Endothelial cell of umbilical vein (primary cell): ENCODE results near the gene MEIS3. TPM values are rescaled to one million over a fixed set of nuclear protein-coding genes. Genes with fewer than 3 reads are reported as not detected.

Experiments
- BruUV-seq: library from RNA; stranded (reverse); fragments of 400-500 nt; replicated peaks from 2 replicates; lab custom pipeline; 2021; lab: Mats Ljungman, UMichigan
- CTCF ChIA-PET: fragments of 300-600, 350-600 bp; sonication (Branson Sonifier 250); formaldehyde crosslinking; loops from one replicate; lab custom pipeline; 2021; ENCODE audit warnings: antibody characterized with exemption, inconsistent platforms; lab: Charles Lee
- POLR2A ChIA-PET: fragments of 300-600, 350-600 bp; sonication (Branson Sonifier 250); formaldehyde crosslinking; loops from one replicate; lab custom pipeline; 2021; ENCODE audit warnings: antibody characterized with exemption, inconsistent platforms; lab: Charles Lee
- DNase-seq: peaks from one replicate; pipeline ENCODE4 v3.0.0-alpha.2; 2011; ENCODE audit warnings: low read depth, low spot score
- FAIRE-seq: peaks from 2 replicates; lab custom pipeline; 2011; peaks lifted over from hg19 to GRCh38; lab: Jason Lieb, UNC
- H2AFZ ChIP-seq: 2 replicates; pipeline ENCODE4 v1.6.0; 2012; ENCODE audit warnings: low read depth, low read length, control low read depth, inconsistent platforms
- H3K27ac ChIP-seq: 2 replicates; pipeline ENCODE4 v1.5.1; 2011; ENCODE audit warnings: low read depth, mild to moderate bottlenecking, control low read depth, low read length, moderate library complexity; ENCODE audit not compliant: insufficient read depth
- H3K27me3 ChIP-seq, 2 experiments: 2 replicates each; pipeline versions ENCODE4 v1.6.0 to v1.6.1; 2011; ENCODE audit warnings: low read length in 2 of 2, mixed read lengths in 1 of 2; ENCODE audit not compliant: control insufficient read depth in 2 of 2, insufficient read depth in 2 of 2
- H3K36me3 ChIP-seq, 2 experiments: 2 replicates in 1 of 2; 3 replicates in 1 of 2; pipeline ENCODE4 v1.5.1; 2011; ENCODE audit warnings: low read length in 2 of 2, mild to moderate bottlenecking in 1 of 2, moderate library complexity in 1 of 2; ENCODE audit not compliant: control insufficient read depth in 2 of 2, insufficient read depth in 2 of 2; ENCODE audit errors: extremely low read depth in 1 of 2
- H3K4me1 ChIP-seq: 3 replicates; pipeline ENCODE4 v1.5.1; 2011; ENCODE audit warnings: mild to moderate bottlenecking, low read length; ENCODE audit not compliant: control insufficient read depth, insufficient read depth; ENCODE audit errors: extremely low read depth
- H3K4me2 ChIP-seq: 2 replicates; pipeline ENCODE4 v1.6.1; 2011; ENCODE audit warnings: low read length, control low read depth, mixed read lengths; ENCODE audit not compliant: insufficient read depth
- H3K4me3 ChIP-seq, 3 experiments: fragments of 200-600 bp in 1 of 3; sonication (generic), shearing (Covaris generic) in 1 of 3; replicated peaks in 1 of 3; 2 replicates each; pipeline ENCODE4 v1.5.1; 2011 to 2016; ENCODE audit warnings: control low read depth in 3 of 3, low read length in 3 of 3, mild to moderate bottlenecking in 2 of 3, inconsistent platforms in 1 of 3, low read depth in 1 of 3, moderate library complexity in 1 of 3; ENCODE audit not compliant: insufficient read depth in 1 of 3
- H3K79me2 ChIP-seq: 2 replicates; pipeline ENCODE4 v1.6.0; 2012; ENCODE audit warnings: low read length, inconsistent platforms; ENCODE audit not compliant: control insufficient read depth, insufficient read depth
- H3K9ac ChIP-seq: replicated peaks from 2 replicates; pipeline ENCODE3; 2011; ENCODE audit warnings: low read length, control low read depth; ENCODE audit not compliant: insufficient read depth; ENCODE audit errors: extremely low read depth
- H3K9me1 ChIP-seq: replicated peaks from 3 replicates; pipeline ENCODE4 v1.6.0; 2011; ENCODE audit warnings: mild to moderate bottlenecking, low read length; ENCODE audit not compliant: control insufficient read depth, insufficient read depth; ENCODE audit errors: extremely low read depth
- H3K9me3 ChIP-seq: replicated peaks from 2 replicates; pipeline ENCODE4 v1.5.1; 2012; ENCODE audit warnings: low read length, inconsistent platforms; ENCODE audit not compliant: control insufficient read depth, insufficient read depth
- H4K20me1 ChIP-seq: replicated peaks from 2 replicates; pipeline ENCODE3; 2011; ENCODE audit warnings: mild to moderate bottlenecking, low read length; ENCODE audit not compliant: control insufficient read depth, insufficient read depth; ENCODE audit errors: extremely low read depth
- EZH2 ChIP-seq: IDR thresholded peaks from 2 replicates; pipeline ENCODE4 v1.6.1; 2012; ENCODE audit warnings: borderline replicate concordance, low read depth, mild to moderate bottlenecking, moderate library complexity, low read length, inconsistent platforms; ENCODE audit not compliant: severe bottlenecking
- FOS ChIP-seq: IDR thresholded peaks from 2 replicates; pipeline ENCODE4 v1.6.1; 2011; ENCODE audit warnings: mild to moderate bottlenecking, low read length, moderate library complexity, borderline replicate concordance; ENCODE audit not compliant: insufficient read depth
- GATA2 ChIP-seq: IDR thresholded peaks from 2 replicates; pipeline ENCODE4 v1.7.0; 2011; ENCODE audit warnings: low read depth, mild to moderate bottlenecking, moderate library complexity, mixed read lengths, low read length; ENCODE audit not compliant: insufficient read length, insufficient read depth
- JUN ChIP-seq: IDR thresholded peaks from 2 replicates; pipeline ENCODE4 v1.6.1; 2011; ENCODE audit warnings: borderline replicate concordance, low read depth; ENCODE audit not compliant: insufficient read length, insufficient read depth
- MYC ChIP-seq: IDR thresholded peaks from one replicate; pipeline ENCODE4 v1.6.1; 2011; ENCODE audit warnings: mild to moderate bottlenecking, low read depth, low read length
- POLR2A ChIP-seq: IDR thresholded peaks from 2 replicates; pipeline ENCODE4 v1.6.1; 2012; ENCODE audit warnings: low read depth, mild to moderate bottlenecking, control low read depth, low read length
- POLR2AphosphoS5 ChIP-seq: IDR thresholded peaks from 2 replicates; pipeline ENCODE4 v1.6.1; 2012; ENCODE audit warnings: low read depth, mild to moderate bottlenecking, control low read depth, low read length, moderate library complexity; ENCODE audit not compliant: insufficient read depth
- dilution Hi-C: fragments of 300-500 bp; cut with MboI; formaldehyde crosslinking; loops from one replicate; pipeline ENCODE4 v1.15.0; 2019; ENCODE audit warnings: low sequenced_read_pairs; ENCODE audit not compliant: extremely low pct_ligation_motif_present
- intact Hi-C: fragments of 100-400 bp; cut with micrococcal nuclease; formaldehyde crosslinking; loops from one replicate; pipeline ENCODE4 v1.10.0; 2022
- polyA plus RNA-seq, 4 experiments: library from polyadenylated mRNA; depleted of rRNA in 3 of 4; stranded (reverse) in 3 of 4; unstranded in 1 of 4; fragments of >200 nt; gene quantifications; 2 replicates each; pipeline versions ENCODE4 v1.2.1 to v1.2.3, GENCODE V29; 2011 to 2012; ENCODE audit warnings: missing spikeins in 1 of 4
- total RNA-seq: library from RNA; stranded (reverse); gene quantifications from 2 replicates; pipeline ENCODE4 v1.2.3, GENCODE V29; 2021
- TF ChIP-seq, protein P1 (sequence below): IDR thresholded peaks from 2 replicates; pipeline ENCODE4 v1.6.1; 2011; ENCODE audit not compliant: insufficient read depth, insufficient read length
- TF ChIP-seq, protein P2 (sequence below), 2 donors: IDR thresholded peaks; 1 replicate in 1 of 2; 2 replicates in 1 of 2; pipeline ENCODE4 v1.5.1; 2011; ENCODE audit warnings: low read length in 2 of 2, mild to moderate bottlenecking in 2 of 2, moderate library complexity in 2 of 2, control low read depth in 1 of 2, inconsistent platforms in 1 of 2, low read depth in 1 of 2; ENCODE audit not compliant: insufficient read depth in 1 of 2; ENCODE audit errors: extremely low read depth in 1 of 2

MEIS3 gene
- total and polyA plus RNA-seq, 2 donors (not counting 3 experiments of a cell fraction or from before 2014, with no cell fraction given) = 0.42 TPM; not detected in 1

DNA sequence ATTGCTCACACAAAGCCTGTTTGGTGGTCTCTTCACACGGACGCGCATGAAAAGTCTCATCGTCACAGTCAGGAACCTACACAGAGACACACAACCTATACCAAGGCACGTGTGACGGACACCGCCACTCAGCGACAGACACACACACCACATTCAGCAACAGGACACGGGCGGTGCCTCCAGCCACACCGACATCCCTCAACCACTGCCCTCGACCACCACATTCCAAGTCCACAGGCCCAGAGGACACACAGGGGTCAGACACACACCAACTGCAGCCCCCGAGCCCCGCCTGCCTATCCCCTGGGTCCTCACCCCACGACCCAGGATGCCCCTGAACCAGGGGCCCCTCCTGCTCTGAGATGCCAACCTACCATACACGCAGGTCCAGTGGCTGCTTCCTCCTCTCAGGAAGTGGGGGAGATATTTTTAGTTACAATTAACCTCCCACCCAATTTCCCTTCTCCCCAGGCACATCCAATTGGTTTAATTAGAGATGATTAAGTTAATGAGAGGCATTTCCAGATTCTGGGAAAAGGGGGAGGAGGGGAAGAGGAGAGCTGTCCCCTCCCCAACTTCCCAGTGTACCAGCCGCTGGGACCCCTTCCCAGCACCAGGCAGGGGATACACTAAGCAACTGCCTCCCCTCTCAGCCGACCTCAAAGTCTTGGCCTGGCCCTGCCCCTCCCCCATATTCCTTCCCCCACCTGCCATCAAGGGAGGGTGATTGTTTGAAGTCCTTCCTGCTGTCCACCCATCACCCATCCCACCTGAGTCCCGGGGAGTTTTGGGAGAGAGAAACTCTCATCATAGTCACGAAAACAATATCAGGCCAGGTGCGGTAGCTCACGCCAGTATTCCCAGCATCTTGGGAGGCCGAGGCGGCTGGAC, 20.4 kb downstream of the MEIS3 start:
- Histone ChIP-seq H3K27ac (no peak overlapping the region), H4K20me1 (no peaks in the 10 kb centered on the region), H3K4me1 (no peaks in the 10 kb centered on the region), H2AFZ (no peak overlapping the region), H3K4me2 (no peak overlapping the region), H3K27me3 (peaks cover 0 to 5% of the 10 kb centered on the region in 2 experiments), H3K4me3 (no peak overlapping the region), H3K79me2 (no peaks in the 10 kb centered on the region), H3K9me1 (no peaks in the 10 kb centered on the region), H3K9me3 (no peaks in the 10 kb centered on the region), H3K36me3 (no peaks in the 10 kb centered on the region), H3K9ac (no peak overlapping the region)
- TF ChIP-seq FOS (no peak), GATA2 (no peak), MYC (no peak), JUN (no peak), POLR2AphosphoS5 (no peak), EZH2 (no peak), POLR2A (no peak)
- TF ChIP-seq, protein P1, sequence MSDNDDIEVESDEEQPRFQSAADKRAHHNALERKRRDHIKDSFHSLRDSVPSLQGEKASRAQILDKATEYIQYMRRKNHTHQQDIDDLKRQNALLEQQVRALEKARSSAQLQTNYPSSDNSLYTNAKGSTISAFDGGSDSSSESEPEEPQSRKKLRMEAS = no peak
- TF ChIP-seq, protein P2, sequence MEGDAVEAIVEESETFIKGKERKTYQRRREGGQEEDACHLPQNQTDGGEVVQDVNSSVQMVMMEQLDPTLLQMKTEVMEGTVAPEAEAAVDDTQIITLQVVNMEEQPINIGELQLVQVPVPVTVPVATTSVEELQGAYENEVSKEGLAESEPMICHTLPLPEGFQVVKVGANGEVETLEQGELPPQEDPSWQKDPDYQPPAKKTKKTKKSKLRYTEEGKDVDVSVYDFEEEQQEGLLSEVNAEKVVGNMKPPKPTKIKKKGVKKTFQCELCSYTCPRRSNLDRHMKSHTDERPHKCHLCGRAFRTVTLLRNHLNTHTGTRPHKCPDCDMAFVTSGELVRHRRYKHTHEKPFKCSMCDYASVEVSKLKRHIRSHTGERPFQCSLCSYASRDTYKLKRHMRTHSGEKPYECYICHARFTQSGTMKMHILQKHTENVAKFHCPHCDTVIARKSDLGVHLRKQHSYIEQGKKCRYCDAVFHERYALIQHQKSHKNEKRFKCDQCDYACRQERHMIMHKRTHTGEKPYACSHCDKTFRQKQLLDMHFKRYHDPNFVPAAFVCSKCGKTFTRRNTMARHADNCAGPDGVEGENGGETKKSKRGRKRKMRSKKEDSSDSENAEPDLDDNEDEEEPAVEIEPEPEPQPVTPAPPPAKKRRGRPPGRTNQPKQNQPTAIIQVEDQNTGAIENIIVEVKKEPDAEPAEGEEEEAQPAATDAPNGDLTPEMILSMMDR (IDR thresholded peaks at IDR 0.05; ENCODE audit: extremely low read depth in 1 of 2, insufficient read depth in 1 of 2, low read depth in 1 of 2, low read length in 2 of 2) = no peak
- no TSS peak for BruUV-seq
- intact Hi-C loops = no loop called here
- no peak for FAIRE-seq
- dilution Hi-C loops = no loop called here
- POLR2A ChIA-PET = no interaction called here
- DNase-seq = no peak
- CTCF ChIA-PET = interaction anchor here (1.3 to 4.5 kb wide), 2 partner anchors 8 to 108 kb away, joined by 3 to 22 read pairs; no protein-coding TSS in a partner anchor
